Measurements from ENCODE around the gene NUMB. TPM values are rescaled to one million over a fixed set of nuclear protein-coding genes. Genes with fewer than 3 reads are reported as not detected.

Gene NUMB
- total and polyA plus RNA-seq, 9 donors = 32.9 to 78.2 (median 67.6) TPM

- H3K4me3 ChIP-seq = no peak overlapping the region
- no peaks in the 10 kb centered on the region for H3K27me3 ChIP-seq
- no peaks in the 10 kb centered on the region for H3K36me3 ChIP-seq
- intact Hi-C loops (cut with DNase I) = loop anchor here in 1 of 4 donors (10.0 kb wide), 1 partner anchor 48 kb away; no protein-coding TSS in a partner anchor
- WGBS, 3 donors = 71 to 76% (median 74%) methylated on average over 8 of the region's 8 CpGs
- H3K27ac ChIP-seq = no peak overlapping the region
- peaks cover 24% of the 10 kb centered on the region for H3K4me1 ChIP-seq (ENCODE audit: insufficient read depth)
- no peak for TF ChIP-seq EP300 (IDR thresholded peaks at IDR 0.05)
- TF ChIP-seq POLR2A (IDR thresholded peaks at IDR 0.05) = no peak
- no peak for TF ChIP-seq CTCF (IDR thresholded peaks at IDR 0.05)
- DNase-seq = no peak
- no peaks in the 10 kb centered on the region for H3K9me3 ChIP-seq
These were observed 225.4 kb downstream of the NUMB start for GRCh38 chr14:73232984-73233383.

- no peak overlapping the region for H3K27ac ChIP-seq
- no peaks in the 10 kb centered on the region for H3K27me3 ChIP-seq
- H3K4me3 ChIP-seq = no peak overlapping the region
- TF ChIP-seq EP300 (IDR thresholded peaks at IDR 0.05) (no peak), POLR2A (IDR thresholded peaks at IDR 0.05) (no peak), CTCF (IDR thresholded peaks at IDR 0.05) (no peak)
- no peaks in the 10 kb centered on the region for H3K9me3 ChIP-seq
- WGBS, 3 donors = 44 to 46% (median 44%) methylated on average over 19 of the region's 19 CpGs
- intact Hi-C loops (cut with DNase I) = loop anchor here in 1 of 4 donors (10.0 kb wide), 1 partner anchor 47 kb away; no protein-coding TSS in a partner anchor
- peak in 1 of 5 donors; percentile 35 for DNase-seq
- H3K36me3 ChIP-seq = no peaks in the 10 kb centered on the region
- peaks cover 27% of the 10 kb centered on the region for H3K4me1 ChIP-seq (ENCODE audit: insufficient read depth)
These were observed 226.1 kb downstream of the NUMB start for GRCh38 chr14:73231981-73232851.

- no peak for DNase-seq
- Histone ChIP-seq H3K9me3 (no peaks in the 10 kb centered on the region), H3K27ac (no peak overlapping the region), H3K4me1 (ENCODE audit: insufficient read depth) (peaks cover 19% of the 10 kb centered on the region), H3K4me3 (no peak overlapping the region), H3K27me3 (no peaks in the 10 kb centered on the region), H3K36me3 (no peaks in the 10 kb centered on the region)
- 91 to 98% (median 96%) methylated on average over 6 of the region's 6 CpGs for WGBS, 3 donors
- intact Hi-C loops (cut with DNase I) = loop anchor here in 1 of 4 donors (10.0 kb wide), 1 partner anchor 45 kb away; no protein-coding TSS in a partner anchor
- TF ChIP-seq CTCF (IDR thresholded peaks at IDR 0.05) (no peak), POLR2A (IDR thresholded peaks at IDR 0.05) (no peak), EP300 (IDR thresholded peaks at IDR 0.05) (no peak)
These were observed 228.3 kb downstream of the NUMB start for GRCh38 chr14:73230051-73230450.

- H3K27me3 ChIP-seq = no peaks in the 10 kb centered on the region
- DNase-seq = peak; percentile 74 to 85 (median 80)
- H3K4me3 ChIP-seq = peak overlapping the region; percentile 9
- WGBS, 3 donors = 10 to 12% (median 10%) methylated on average over 25 of the region's 25 CpGs
- TF ChIP-seq EP300 (IDR thresholded peaks at IDR 0.05) = no peak
- intact Hi-C loops (cut with DNase I) = no loop called here
- peaks cover 15% of the 10 kb centered on the region for H3K4me1 ChIP-seq (ENCODE audit: insufficient read depth)
- no peaks in the 10 kb centered on the region for H3K36me3 ChIP-seq
- H3K27ac ChIP-seq = peak overlapping the region in 1 of 2 donors; percentile 49
- no peaks in the 10 kb centered on the region for H3K9me3 ChIP-seq
These were observed 230.2 kb downstream of the NUMB start for GRCh38 chr14:73227812-73228781.
